GM20000 (cell line): ENCODE results near the gene MASP1.

Source experiments
- DNase-seq: peaks from one replicate; pipeline ENCODE4 v3.0.0; 2012; ENCODE audit warnings: low spot score
- TF ChIP-seq, protein P1 (sequence below): IDR thresholded peaks from 2 replicates; pipeline ENCODE4 v1.5.1; 2012; ENCODE audit warnings: mild to moderate bottlenecking, control low read depth; ENCODE audit errors: extremely low read depth, missing control alignments

MASP1 gene

DNA sequence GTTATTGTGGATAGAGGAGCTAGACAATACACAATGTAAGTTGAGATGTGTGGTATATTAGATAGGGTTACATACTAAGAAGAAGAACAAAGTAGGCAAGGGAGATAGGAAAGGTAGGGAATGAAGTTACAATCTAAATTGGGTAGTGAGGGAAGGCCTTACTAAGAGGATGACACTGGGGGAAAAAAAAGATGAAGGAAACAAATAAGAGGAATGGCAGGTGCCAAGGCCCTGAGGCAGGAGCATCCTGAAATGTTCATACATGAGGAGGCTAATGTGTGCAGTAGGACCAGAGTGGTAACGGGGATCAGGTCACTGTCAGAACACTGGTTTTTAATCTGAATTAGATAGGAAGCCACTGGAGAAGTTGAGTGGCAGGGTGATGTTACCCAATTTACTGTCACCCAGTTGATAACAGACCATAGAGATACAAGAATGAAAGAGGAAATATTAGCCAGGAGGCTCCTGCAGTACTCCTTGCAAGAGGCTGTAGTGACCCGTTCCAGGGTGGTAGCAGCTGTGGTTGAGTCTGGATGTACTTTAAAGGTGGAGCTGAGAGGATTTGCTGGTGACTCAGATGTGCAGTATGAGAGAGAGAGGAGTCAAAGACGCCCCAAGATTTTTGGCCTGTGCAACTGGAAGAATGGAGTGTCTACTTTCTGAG lies 79.9 kb downstream of the MASP1 start:
- DNase-seq = no peak

DNA sequence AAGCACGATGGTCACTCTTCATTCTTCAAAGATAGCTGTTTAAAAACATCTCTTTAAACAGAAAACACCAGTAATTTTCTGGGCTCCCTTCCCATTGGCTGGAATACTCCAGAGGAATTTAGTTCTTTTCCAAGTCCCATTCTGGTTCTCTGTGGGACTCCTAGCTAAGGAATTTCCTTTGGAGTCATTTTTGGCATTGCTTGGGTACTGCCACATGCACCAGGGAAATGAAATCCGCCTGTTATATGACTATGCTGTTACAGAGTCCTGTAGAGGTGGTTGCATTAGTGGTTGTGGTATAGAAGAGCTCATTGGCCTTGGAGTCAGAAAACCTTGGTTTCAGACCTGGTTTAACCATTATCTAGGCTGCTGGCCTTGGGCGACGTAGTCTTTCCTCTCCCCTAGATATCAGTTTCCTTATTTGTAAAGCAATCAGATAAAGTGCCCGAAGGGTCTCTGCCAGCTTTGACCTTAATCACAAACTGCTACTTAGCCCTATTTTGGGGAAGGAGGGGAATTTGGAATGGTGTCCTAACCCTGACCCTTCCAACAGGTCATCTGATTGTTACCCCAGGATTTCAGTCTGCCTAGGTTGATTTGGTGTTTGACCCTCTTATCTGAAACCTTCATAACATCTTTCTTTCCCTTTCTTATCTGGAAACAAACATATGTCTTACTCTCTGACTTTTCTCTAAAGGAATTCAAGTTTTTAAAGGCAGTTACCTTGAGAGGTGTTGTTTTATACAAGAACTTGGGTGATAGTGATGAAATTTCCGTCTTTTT lies 80.8 kb downstream of the MASP1 start:
- TF ChIP-seq, protein P1, sequence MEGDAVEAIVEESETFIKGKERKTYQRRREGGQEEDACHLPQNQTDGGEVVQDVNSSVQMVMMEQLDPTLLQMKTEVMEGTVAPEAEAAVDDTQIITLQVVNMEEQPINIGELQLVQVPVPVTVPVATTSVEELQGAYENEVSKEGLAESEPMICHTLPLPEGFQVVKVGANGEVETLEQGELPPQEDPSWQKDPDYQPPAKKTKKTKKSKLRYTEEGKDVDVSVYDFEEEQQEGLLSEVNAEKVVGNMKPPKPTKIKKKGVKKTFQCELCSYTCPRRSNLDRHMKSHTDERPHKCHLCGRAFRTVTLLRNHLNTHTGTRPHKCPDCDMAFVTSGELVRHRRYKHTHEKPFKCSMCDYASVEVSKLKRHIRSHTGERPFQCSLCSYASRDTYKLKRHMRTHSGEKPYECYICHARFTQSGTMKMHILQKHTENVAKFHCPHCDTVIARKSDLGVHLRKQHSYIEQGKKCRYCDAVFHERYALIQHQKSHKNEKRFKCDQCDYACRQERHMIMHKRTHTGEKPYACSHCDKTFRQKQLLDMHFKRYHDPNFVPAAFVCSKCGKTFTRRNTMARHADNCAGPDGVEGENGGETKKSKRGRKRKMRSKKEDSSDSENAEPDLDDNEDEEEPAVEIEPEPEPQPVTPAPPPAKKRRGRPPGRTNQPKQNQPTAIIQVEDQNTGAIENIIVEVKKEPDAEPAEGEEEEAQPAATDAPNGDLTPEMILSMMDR = no peak
- DNase-seq = no peak

More for the DNA sequence above, 79.9 kb downstream of the MASP1 start:
- TF ChIP-seq, protein P1 = no peak

DNA sequence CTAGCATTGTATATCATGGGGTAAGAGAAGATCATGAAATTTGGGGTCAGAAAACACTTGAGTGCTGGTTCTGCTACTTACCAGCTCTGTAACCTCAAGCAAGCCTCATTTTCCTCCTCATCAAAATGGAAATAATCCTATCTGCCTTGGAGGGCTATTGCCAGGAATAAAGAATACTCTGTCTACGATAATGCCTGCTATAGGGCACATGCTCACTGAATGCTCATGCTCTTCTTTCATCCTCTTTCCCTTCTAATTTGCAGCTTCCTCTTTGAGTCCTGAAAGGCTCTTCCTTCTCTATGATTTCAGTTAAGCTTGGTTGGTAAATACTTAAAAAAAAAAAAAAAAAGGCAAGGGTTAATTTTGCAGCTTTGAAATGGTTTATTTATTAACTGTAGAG lies 81.4 kb downstream of the MASP1 start:
- TF ChIP-seq, protein P1 = no peak
- DNase-seq = no peak

DNA sequence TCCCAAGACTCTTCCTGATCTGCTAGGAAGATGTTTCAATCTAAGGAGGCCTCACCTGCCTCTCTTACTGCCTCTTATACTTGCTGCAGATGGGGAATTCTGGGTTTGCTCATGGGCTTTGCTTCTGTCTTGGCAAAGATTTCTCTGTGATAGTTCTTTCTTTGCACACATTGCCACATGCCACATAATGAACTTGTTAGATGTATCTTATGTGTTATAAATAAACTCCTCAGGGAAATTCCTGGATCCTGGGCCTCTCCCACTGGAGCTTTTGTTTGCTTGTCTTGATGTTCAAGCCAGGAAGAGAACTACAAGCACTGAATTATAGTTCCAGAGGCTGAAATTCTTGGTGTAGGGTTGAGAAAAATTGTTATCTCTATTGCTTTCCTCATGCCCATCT lies 82.0 kb downstream of the MASP1 start:
- DNase-seq = no peak
- TF ChIP-seq, protein P1 = no peak

DNA sequence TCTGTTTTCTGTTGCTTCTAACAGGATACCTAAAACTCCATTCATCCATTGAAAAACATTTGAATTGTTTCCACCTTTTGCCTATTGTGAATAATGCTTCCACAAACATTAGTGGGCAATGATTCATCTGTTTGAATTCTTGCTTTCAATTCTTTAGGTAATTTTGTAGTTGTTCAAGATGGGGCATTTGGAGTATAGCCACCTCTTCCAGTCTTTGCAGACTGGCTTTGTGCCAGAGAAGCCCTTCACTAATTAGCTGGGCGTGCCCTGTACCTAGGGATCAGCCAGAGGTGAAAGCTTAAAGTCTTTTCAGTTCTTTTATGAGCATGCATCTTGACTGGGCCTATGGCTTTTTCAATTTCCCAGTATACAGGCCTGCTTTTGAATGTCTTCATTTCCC lies 83.4 kb downstream of the MASP1 start:
- TF ChIP-seq, protein P1 = no peak
- no peak for DNase-seq

DNA sequence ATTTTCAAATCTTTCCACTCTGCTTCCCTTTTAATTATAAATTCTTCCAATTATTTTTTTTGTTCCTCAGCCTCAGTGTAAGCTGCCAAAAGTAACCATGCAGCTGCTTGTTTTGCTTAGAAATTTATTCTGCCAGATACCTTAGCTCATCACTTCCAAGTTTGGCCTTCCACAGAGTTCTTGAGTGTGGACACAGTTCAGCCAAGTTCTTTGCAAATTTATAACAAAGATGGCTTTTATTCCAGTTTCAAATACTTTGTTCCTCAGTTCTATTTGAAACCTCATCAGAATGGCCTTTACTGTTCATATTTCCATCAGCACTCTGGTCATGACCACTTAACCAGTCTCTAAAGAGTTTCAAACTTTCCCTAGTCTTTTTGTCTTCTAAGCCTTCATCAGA lies 83.9 kb downstream of the MASP1 start:
- TF ChIP-seq, protein P1 = no peak

DNA sequence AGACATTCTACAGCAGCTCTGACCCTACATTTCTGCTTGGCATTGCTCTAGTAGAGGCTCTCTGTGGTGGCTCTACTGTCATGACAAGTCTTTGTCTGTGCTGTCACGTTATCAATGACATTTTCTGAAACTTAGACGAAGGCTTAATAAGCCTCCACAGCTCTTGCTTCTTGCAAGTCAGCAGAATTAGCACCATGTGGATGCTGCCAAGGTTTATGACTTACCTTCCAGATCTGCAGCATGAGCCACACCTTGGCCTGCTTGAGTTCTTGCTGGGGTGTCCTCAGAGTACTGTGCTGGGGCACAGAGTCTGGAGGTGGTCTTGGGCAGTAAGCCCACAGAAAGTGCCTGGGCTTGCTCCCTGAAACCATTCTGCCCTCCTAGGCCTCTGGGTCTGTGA lies 84.5 kb downstream of the MASP1 start:
- TF ChIP-seq, protein P1 = no peak
- no peak for DNase-seq

More for the DNA sequence above, 83.9 kb downstream of the MASP1 start:
- DNase-seq = no peak
